GM19463 (cell line): Measurements from ENCODE around the gene TFPI.

Experiments
- ATAC-seq: cut with Tn5 transposase; IDR thresholded peaks from one replicate; pipeline ENCODE4 v1.9.1; 2021; ENCODE audit warnings: mild to moderate bottlenecking, moderate library complexity; ENCODE audit not compliant: unreplicated experiment

Gene TFPI

DNA sequence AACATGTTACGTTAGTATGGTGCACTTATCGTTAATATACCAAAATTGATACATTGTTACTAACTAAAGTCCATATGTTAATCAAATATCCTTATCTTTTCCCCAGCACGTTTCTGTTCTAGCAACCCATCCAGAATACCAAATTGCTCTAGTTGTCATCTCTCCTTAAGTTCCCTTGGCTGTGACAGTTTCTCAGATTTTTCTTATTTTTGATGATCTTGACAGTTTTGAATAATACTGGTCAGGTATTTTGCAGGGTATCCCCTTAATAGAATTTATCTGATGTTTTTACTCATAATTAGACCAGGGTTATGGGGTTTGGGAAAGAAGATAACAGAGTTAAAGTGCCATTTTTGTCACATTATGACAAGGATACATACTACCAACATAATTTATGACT lies 47.8 kb downstream of the TFPI start:
- ATAC-seq, result no peak

DNA sequence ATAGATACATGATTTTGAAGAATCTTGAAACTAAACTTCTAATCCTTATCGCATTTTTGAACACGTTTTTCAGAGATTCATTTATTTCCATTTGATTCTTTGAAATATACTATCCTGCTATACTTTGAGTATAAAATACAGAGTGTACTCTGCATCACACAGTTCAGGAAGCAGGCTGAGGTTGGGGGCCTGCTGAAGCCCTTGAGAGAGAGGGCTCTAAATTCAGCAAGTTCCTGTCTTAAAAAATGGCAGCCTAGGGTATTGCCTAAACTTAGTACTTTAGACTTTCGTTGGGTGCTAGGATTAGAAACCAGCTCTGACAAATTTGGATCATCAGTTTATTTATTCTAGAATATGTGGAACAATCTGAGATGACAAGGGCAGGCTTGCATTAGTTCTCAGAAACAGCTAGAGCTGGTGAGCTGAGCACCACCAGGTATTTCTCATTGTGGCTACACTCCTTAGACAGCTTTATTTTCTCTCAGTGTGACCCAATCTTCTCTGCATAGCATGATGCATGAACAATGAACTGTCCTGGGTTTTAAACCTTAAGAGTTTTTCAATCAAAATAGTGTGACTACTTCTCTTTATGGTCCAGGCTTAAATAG lies 49.1 kb downstream of the TFPI start:
- no peak for ATAC-seq

- ATAC-seq, result no peak
These were observed 49.8 kb downstream of the TFPI start for GRCh38 chr2:187504312-187504921.

- no peak for ATAC-seq
These were observed 50.5 kb downstream of the TFPI start for GRCh38 chr2:187503700-187504099.

DNA sequence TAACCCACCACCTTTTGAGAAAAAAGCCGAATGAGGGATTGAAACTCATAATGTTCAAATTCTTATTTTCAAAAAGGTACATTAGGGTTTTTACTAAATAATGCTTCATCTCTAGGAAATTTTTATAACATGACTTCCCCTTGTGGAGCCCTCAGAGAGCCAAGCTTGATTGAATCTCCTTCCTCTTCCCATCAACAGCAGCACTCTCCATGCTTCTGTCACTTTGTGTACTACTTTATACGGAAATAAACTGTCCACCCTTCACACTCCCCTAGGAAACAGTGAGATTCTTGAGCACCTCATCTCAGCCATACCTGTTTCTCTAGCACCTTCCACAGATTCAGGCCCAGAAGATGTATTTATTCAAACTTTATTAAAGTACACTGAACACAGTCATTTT lies 51.8 kb downstream of the TFPI start:
- no peak for ATAC-seq

DNA sequence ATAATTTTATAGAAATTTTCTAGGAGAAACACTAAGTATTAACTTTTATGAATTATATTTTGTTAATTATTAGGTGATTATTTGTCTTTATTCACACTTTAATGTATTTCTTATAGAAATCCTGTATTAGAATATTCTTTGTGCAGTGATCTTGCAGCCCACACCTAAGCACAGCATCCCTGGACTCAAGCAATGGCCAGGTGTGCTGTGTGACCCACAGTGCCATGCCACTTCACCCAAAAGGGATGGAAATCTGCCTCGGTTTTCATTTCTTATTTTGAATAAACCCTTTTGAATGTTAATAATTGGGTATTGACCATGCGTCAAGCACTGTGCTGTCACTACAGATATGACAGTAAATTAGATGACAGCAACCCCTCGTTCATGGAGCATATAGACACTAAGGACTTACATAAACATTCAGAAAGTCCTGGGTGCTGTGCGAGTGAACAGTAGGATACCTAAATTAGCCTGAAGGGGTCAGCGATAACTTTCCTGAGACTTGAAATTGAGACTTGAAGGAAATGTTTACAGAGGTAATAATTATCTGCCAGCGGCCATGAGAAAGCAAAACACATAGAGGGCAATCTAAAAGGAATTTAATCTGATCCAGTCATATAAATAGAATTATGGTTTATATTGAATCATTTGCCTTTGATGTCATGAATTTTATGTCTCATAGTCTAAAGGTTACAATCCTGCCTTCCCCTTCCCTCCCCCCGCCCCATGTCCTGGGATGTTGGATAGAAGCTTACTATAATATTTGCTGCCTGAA lies 53.5 kb downstream of the TFPI start:
- no peak for ATAC-seq

- ATAC-seq, result peak; percentile 95
These were observed 54.2 kb downstream of the TFPI start for GRCh38 chr2:187499941-187500532.

DNA sequence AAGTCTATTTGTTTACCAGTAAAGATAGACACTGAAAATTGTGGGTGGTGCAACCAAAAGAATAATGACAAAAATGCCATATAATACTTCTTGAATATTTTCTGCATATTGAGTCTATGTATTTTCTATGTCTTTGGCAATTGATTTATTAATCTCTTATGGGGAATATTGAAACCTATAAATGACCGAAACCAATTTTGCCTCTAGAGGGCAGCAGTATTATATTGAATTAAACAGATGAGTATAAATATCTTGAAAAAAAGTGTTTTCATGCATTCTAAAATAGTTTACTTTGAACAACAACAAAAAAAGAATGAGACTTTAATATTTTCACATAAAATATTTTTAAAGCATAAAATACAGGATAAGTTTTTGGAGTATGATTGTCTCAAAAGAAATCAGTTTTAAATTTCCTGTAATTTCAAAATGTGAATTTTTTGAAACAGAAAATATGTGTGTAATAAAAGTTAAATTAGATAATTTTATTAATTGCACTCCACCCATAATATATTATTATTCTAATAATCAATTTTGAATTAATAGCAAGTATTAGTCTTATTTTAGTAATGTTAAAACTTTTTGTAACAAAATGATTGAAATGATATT lies 56.3 kb downstream of the TFPI start:
- no peak for ATAC-seq

GRCh38 chr2:187497140-187497539 lies 57.1 kb downstream of the TFPI start:
- ATAC-seq, result no peak

DNA sequence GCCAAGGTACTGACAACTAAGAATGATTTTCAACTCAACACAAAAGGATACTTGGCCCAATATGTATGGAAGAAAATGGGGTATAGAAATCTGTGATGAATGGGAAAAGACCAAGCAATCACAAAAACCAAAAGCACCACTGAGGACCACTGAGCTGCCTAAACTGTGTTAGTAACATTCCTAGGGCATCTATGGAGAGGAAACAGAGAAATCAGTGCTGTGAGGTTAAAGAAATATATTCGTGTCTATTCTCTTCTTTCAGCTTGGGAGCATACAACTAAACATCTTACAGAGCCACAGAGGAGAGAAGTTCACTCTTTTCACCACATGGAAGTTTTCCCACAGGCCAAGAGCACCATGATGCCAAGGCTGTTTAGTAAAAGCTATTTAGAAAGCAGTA lies 58.9 kb downstream of the TFPI start:
- ATAC-seq, result no peak

- no peak for ATAC-seq
These were observed 60.2 kb downstream of the TFPI start for GRCh38 chr2:187493877-187494568.

DNA sequence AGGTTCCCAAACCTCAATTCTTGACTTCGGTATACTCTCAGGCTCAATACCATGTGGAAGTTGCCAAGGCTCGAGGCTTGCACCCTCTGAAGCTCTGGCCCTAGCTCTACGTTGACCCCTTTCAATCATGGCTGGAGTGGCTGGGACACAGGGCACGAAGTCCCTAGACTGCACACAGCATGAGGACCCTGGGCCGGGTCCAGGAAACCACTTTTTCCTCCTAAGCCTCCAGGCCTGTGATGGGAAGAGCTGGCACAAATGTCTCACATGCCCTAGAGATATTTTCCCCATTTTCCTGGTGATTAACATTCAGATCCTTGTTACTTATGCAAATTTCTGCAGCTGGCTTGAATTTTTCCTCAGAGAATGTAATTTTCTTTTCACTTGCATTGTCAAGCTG lies 61.1 kb downstream of the TFPI start:
- ATAC-seq, result no peak

- no peak for ATAC-seq
These were observed 68.0 kb downstream of the TFPI start for GRCh38 chr2:187486241-187486640.

- no peak for ATAC-seq
These were observed 68.7 kb downstream of the TFPI start for GRCh38 chr2:187485523-187485922.

GRCh38 chr2:187483537-187483936 lies 70.7 kb downstream of the TFPI start:
- ATAC-seq, result no peak

DNA sequence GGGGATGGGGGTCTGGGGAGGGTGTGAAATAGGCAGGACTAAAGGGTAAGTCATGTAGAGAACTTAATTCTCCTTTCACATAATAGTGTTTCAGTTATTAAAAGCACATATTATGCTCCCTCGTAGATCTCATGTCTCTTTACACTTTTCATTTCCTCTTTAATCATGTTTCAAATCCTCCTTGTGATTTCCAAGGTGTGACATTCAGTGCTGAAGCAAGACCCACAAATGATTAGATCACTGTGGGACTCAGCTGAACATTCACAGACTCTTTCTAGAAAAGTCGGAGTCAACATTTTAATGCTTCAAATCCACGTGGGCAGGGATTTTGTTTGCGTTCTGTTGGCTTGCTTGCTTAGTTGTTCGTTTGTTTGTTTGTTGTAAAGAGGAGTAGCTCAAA lies 71.4 kb downstream of the TFPI start:
- peak; percentile 62 for ATAC-seq

GRCh38 chr2:187481543-187481942 lies 72.7 kb downstream of the TFPI start:
- ATAC-seq, result no peak

- ATAC-seq, result no peak
These were observed 75.5 kb downstream of the TFPI start for GRCh38 chr2:187478719-187479118.

DNA sequence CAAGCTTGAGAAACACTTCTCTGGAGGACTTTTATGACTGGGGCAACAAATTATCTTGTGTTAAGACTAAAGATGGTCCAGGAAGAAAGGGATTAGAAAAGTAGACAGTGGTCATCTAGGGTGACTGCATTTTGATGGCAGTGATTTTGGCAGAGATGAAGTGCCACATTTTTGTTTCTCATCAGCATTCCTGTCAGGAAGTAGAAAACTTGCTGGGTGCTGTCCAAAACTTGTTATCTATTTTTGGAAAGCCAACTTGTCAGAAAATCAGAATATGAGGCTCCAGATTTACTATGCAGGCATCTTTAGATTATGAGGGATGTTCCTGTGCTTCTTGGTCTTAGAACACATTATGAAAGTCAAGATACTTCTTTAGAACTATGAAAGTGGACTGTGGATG lies 77.2 kb downstream of the TFPI start:
- no peak for ATAC-seq

- ATAC-seq, result peak; percentile 73
These were observed 78.6 kb downstream of the TFPI start for GRCh38 chr2:187475499-187476248.
